Ishikawa (cell line): ENCODE data around the gene HSD17B11.

Experiments used
- CEBPB ChIP-seq: IDR thresholded peaks from 2 replicates; pipeline ENCODE4 v1.6.1; 2012
- CREB1 ChIP-seq: IDR thresholded peaks from 2 replicates; pipeline ENCODE4 v1.6.1; 2012; ENCODE audit warnings: low read depth
- EGR1 ChIP-seq: IDR thresholded peaks from 2 replicates; pipeline ENCODE4 v1.6.1; 2012
- EP300 ChIP-seq: IDR thresholded peaks from 2 replicates; pipeline ENCODE4 v1.6.1; 2012; ENCODE audit warnings: borderline replicate concordance
- FOXM1 ChIP-seq: IDR thresholded peaks from 2 replicates; pipeline ENCODE4 v1.6.1; 2012; ENCODE audit warnings: low read depth, borderline replicate concordance
- NFIC ChIP-seq: IDR thresholded peaks from 2 replicates; pipeline ENCODE4 v1.6.1; 2012
- RAD21 ChIP-seq: IDR thresholded peaks from 2 replicates; pipeline ENCODE4 v1.6.1; 2012; ENCODE audit warnings: low read depth
- TAF1 ChIP-seq: IDR thresholded peaks from 2 replicates; pipeline ENCODE4 v1.6.1; 2012; ENCODE audit warnings: low read depth, mild to moderate bottlenecking
- TCF12 ChIP-seq: IDR thresholded peaks from 2 replicates; pipeline ENCODE4 v1.6.1; 2012; ENCODE audit warnings: low read depth
- YY1 ChIP-seq: IDR thresholded peaks from 2 replicates; pipeline ENCODE4 v1.6.1; 2012; ENCODE audit warnings: low read depth
- TF ChIP-seq, protein P1 (sequence below): IDR thresholded peaks from 2 replicates; pipeline ENCODE4 v1.6.1; 2012; ENCODE audit warnings: low read depth, mild to moderate bottlenecking
- TF ChIP-seq, protein P2 (sequence below): IDR thresholded peaks from 2 replicates; pipeline ENCODE4 v1.6.1; 2012

DNA sequence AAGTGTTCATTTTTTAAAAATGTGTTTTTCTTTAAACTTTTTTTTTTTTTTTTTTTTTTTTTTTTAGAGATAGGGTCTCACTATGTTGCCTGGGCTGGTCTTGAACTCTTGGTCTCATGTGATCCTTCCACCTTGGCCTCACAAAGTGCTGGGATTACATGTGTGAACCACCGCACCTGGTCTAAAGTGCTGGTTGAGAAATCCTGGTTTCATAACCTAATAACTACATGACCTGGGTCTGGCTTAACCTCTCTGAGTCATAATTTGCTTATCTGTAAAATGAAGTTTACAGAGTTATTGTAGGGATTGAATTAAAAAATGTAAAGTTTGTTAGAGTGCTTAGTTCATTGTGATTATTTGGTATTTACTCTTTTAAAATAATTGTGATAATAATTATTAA, 73.5 kb downstream of the HSD17B11 start:
- TF ChIP-seq FOXM1 (no peak), RAD21 (no peak), TCF12 (no peak), EP300 (no peak), YY1 (no peak), TAF1 (no peak), CEBPB (no peak), CREB1 (no peak), NFIC (no peak), EGR1 (no peak)
- TF ChIP-seq, protein P1, sequence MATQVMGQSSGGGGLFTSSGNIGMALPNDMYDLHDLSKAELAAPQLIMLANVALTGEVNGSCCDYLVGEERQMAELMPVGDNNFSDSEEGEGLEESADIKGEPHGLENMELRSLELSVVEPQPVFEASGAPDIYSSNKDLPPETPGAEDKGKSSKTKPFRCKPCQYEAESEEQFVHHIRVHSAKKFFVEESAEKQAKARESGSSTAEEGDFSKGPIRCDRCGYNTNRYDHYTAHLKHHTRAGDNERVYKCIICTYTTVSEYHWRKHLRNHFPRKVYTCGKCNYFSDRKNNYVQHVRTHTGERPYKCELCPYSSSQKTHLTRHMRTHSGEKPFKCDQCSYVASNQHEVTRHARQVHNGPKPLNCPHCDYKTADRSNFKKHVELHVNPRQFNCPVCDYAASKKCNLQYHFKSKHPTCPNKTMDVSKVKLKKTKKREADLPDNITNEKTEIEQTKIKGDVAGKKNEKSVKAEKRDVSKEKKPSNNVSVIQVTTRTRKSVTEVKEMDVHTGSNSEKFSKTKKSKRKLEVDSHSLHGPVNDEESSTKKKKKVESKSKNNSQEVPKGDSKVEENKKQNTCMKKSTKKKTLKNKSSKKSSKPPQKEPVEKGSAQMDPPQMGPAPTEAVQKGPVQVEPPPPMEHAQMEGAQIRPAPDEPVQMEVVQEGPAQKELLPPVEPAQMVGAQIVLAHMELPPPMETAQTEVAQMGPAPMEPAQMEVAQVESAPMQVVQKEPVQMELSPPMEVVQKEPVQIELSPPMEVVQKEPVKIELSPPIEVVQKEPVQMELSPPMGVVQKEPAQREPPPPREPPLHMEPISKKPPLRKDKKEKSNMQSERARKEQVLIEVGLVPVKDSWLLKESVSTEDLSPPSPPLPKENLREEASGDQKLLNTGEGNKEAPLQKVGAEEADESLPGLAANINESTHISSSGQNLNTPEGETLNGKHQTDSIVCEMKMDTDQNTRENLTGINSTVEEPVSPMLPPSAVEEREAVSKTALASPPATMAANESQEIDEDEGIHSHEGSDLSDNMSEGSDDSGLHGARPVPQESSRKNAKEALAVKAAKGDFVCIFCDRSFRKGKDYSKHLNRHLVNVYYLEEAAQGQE: no peak
- TF ChIP-seq, protein P2, sequence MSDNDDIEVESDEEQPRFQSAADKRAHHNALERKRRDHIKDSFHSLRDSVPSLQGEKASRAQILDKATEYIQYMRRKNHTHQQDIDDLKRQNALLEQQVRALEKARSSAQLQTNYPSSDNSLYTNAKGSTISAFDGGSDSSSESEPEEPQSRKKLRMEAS: no peak
